ENCODE measurements around the gene CABLES2. TPM values are rescaled to one million over a fixed set of nuclear protein-coding genes. Genes with fewer than 3 reads are reported as not detected.

Gene CABLES2, protein sequence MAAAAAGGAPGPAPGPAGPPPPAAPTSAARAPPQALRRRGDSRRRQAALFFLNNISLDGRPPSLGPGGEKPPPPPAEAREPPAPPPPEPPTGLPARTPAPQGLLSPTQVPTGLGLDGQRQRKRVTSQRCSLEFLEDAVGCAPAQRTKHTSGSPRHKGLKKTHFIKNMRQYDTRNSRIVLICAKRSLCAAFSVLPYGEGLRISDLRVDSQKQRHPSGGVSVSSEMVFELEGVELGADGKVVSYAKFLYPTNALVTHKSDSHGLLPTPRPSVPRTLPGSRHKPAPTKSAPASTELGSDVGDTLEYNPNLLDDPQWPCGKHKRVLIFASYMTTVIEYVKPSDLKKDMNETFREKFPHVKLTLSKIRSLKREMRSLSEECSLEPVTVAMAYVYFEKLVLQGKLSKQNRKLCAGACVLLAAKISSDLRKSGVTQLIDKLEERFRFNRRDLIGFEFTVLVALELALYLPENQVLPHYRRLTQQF
- total RNA-seq, result 10 to 100 TPM; 19.1 to 22.5 TPM

DNA sequence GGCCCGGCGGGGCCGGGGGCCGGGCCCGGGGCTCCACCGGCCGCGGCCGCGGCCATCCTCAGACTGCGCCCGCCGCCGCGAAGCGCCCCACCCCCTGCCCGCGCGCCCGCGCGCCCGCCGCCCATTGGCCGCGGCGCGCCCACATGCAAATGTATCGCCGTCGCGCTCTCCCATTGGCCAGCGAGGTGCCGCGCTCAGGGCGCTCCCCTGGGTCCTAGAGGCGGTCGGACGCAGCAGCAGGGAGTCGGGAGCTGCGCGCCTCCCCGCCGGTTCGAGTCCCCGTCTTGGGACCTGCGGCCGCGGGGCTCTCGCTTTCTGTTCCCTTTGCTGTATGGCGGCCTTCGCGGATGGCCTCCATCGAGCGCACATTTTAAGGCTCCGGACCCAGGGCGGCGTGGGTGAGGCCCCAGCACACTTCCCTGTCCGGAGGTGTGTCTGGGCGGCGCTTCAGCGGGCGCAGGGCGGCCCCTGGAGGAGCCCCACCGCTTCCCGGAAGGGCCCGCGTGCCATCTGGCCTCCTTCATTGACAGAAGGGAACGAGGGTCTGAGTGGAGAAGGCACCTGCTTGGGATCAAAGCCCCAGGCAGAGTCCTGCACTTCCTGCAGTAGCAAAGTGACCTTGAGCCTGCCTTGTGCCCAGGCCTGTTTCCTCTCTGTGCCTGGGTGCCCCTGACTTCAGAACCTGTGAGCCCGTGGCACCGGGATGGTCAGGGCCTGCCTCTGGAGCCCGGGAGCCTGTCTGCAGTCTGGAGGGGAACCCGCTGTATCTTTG is at the start of gene CABLES2:
CABLES2 (minus strand) TSS at position 65 of the 772 bp plus-strand sequence; CDS start at position 56, 9 bp downstream.
- peaks cover 32% of the 10 kb centered on the region for H3K4me1 Mint-ChIP-seq
- H3K36me3 Mint-ChIP-seq (ENCODE audit: low read depth), result peaks cover 2% of the 10 kb centered on the region
- POLR2A ChIA-PET, result no interaction called here
- peak within 1 kb of the TSS; percentile 79 for H3K4me3 Mint-ChIP-seq
- CTCF ChIA-PET, result no interaction called here
- no peaks in the 10 kb centered on the region for H3K27me3 Mint-ChIP-seq
- no peaks in the 10 kb centered on the region for H3K9me3 Mint-ChIP-seq
- peak within 1 kb of the TSS; percentile 93 for H3K27ac Mint-ChIP-seq
- DNase-seq, result peak; percentile 93

DNA sequence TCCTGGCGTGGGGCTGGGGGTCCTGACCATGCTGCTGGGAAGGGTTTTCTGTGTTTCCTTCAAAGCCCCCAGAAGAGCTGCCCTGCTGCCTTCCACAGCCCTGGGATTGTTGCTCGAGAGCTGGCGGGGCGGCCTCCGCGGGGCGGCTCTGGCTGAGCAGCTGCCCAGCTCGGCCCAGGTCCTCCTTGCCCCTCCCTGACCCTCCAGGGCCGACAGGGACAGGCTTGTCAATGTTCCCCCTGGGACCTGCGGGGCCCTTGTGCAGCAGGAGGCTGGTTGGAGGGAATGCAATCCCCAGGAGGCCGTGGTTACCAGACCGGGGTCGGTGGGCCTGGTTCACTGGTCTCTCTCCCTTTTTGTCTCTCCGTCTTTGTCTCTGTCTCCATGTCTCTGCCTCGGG is 48.8 kb upstream of the CABLES2 start:
- no peak for DNase-seq
- Mint-ChIP-seq H3K9me3 (no peaks in the 10 kb centered on the region), H3K27ac (no peak overlapping the region), H3K36me3 (ENCODE audit: low read depth) (no peaks in the 10 kb centered on the region), H3K4me1 (no peaks in the 10 kb centered on the region), H3K27me3 (no peaks in the 10 kb centered on the region), H3K4me3 (no peak overlapping the region)
- CTCF ChIA-PET, result no interaction called here
- POLR2A ChIA-PET, result no interaction called here

DNA sequence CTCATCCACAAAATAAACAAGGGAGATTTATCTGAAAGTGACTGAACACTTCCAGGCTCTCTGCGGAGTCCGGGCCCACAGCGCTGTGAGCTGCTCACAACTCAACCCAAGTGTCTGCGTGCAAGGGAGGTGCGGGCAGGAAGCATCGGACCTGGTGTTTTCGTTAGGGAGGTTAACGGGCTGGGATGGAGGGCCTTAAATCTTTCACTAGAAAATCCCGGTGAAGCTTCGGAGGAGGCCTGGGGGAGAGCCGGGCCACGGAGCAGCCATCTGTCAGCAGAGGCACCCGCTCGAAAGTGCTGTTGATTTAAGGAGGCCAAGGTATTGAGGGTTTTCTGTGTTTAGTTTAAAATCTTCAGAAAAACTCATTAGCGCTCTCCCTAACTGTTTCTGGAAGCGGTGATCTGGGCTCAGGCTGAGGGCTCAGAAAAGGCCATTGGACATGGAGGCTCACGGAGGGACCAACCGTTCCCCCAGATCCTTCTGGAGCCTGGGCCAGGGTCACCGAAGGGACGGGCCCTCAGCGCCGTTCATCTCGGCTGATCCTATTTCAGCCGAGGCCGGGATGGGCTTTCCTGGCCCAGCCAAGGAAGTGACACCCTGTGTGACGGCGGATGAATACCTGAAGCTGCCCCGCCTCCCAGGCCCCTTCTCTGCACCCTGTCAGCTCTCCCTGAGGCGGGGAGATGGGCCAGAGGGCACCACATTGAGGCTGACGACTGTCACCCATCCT is 48.0 kb upstream of the CABLES2 start:
- ChIA-PET CTCF (no interaction called here), POLR2A (no interaction called here)
- no peak overlapping the region for H3K27ac Mint-ChIP-seq
- DNase-seq, result no peak
- no peaks in the 10 kb centered on the region for H3K4me1 Mint-ChIP-seq
- no peaks in the 10 kb centered on the region for H3K27me3 Mint-ChIP-seq
- H3K4me3 Mint-ChIP-seq, result no peak overlapping the region
- H3K9me3 Mint-ChIP-seq, result no peaks in the 10 kb centered on the region
- no peaks in the 10 kb centered on the region for H3K36me3 Mint-ChIP-seq (ENCODE audit: low read depth)

DNA sequence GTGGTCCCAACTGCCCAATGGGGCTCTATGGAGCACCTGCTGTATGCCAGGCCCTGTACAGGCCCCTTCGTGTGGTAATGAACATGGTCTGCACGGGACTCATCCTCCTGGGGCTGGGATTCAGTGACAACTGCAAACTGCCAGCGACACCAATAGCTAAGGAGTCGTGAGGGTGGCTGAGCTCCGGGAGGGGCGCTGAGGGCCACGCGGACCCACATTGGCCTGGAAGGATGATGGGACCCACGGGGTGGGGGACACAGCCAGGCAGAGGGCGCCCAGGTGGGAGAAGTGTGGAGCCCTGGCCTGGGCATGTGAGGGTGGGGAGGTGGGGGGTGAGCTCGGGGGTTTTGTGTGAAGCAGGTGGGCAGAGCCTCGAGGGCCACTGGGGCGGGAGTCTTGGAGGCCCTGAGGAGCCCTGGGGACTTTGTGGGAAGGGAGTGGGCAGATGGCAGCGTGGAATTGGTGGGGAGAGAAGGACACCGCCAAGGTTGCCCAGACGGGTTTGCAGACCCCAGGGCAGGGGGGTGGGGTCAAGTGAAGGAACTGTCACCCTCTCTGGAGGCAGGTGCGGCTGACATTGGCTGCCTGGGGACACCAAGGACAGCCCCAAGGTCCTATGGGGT is 46.2 kb upstream of the CABLES2 start:
- H3K36me3 Mint-ChIP-seq (ENCODE audit: low read depth), result no peaks in the 10 kb centered on the region
- no peaks in the 10 kb centered on the region for H3K4me1 Mint-ChIP-seq
- no peaks in the 10 kb centered on the region for H3K27me3 Mint-ChIP-seq
- POLR2A ChIA-PET, result no interaction called here
- no peaks in the 10 kb centered on the region for H3K9me3 Mint-ChIP-seq
- no peak overlapping the region for H3K4me3 Mint-ChIP-seq
- DNase-seq, result no peak
- CTCF ChIA-PET, result no interaction called here
- H3K27ac Mint-ChIP-seq, result no peak overlapping the region

DNA sequence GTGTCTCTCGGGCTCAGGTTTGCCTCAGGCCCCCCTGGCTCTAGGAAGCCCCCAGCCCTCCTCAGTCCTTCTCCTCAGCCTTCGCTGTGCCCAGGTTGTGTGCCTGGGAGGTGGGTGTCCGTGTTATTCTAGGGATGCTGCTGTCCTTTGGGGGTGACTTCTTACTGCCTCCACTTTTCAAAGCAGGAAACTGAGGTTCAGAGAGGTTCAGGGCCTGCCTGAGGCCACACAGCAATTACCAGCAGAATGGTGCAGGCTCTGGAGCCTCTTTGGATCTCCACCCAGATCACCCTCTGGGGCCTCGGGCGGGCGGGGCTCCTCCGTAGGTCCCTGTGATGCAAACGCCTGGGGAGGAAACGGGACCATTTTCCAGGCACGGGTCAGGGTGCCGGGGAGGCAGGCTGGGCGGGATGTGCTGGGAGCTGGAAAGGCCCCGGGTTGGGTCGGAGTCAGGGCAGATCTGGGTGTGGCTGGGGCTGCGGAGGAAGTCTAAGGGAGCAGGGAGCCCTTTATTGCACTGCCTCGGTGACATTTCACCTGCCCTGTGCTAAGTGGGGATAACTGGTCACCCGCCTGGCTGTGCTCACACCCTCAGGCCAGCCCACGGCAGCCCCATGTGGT is 45.5 kb upstream of the CABLES2 start:
- DNase-seq, result no peak
- Mint-ChIP-seq H3K4me3 (no peak overlapping the region), H3K27me3 (no peaks in the 10 kb centered on the region), H3K36me3 (ENCODE audit: low read depth) (no peaks in the 10 kb centered on the region), H3K4me1 (no peaks in the 10 kb centered on the region), H3K27ac (no peak overlapping the region), H3K9me3 (no peaks in the 10 kb centered on the region)
- CTCF ChIA-PET, result no interaction called here
- POLR2A ChIA-PET, result no interaction called here

DNA sequence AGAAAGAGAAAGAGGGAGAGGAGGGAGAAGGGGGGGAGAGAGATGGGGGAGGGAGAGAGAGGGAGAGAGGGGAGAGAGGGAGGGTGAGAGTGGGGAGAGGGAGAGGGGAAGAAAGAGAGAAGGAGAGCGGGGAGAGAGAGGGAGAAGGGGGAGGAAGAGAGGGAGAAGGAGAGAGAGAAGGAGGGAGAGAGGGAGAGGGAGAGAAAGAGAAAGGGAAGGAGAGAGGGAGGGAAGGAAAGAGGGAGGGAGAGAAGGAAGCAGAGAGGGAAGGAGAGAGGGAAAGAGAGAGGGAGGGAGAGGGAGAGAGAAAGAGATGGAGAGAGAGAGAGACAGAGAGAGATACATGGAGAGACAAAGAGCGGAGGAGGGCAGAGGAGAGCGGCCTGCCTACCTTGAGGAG is 44.9 kb upstream of the CABLES2 start:
- POLR2A ChIA-PET, result no interaction called here

DNA sequence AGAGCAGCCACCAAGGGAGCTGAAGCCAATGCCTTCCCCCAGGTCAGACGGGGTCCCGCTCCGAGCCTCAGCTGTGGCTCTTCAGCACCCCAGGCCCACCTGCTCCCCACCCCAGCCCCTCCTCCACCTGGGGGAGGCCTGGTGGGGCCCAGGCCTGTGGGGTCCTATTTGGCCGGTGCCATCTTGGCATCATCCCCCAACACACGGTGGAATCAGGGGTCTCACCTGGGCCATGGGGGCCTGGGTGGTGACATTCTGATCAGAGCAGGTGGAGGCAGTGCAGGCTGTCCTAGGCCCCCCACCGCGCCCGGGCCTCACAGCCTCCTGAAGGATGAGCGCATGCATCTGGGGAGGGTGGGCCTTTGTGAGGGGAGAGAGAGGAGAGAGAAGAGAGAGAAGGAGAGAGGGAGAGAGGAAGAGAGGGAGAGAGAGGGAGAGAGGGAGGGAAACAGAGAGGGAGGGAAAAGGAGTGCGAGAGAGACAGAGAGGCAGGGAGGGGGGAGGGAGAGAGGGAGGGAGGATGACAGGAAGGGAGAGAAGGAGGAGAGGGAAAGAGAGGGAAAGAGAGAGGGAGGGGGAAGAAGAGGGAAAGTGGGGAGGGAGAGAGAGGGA is 44.2 kb upstream of the CABLES2 start:
- Mint-ChIP-seq H3K4me1 (no peaks in the 10 kb centered on the region), H3K36me3 (ENCODE audit: low read depth) (no peaks in the 10 kb centered on the region), H3K27me3 (no peaks in the 10 kb centered on the region), H3K4me3 (no peak overlapping the region), H3K27ac (no peak overlapping the region), H3K9me3 (no peaks in the 10 kb centered on the region)
- no peak for DNase-seq
- POLR2A ChIA-PET, result no interaction called here
- CTCF ChIA-PET, result no interaction called here

More for the DNA sequence above, 44.9 kb upstream of the CABLES2 start:
- no peaks in the 10 kb centered on the region for H3K36me3 Mint-ChIP-seq (ENCODE audit: low read depth)
- H3K27me3 Mint-ChIP-seq, result no peaks in the 10 kb centered on the region
- CTCF ChIA-PET, result no interaction called here
- H3K9me3 Mint-ChIP-seq, result no peaks in the 10 kb centered on the region
- no peak overlapping the region for H3K4me3 Mint-ChIP-seq
- H3K4me1 Mint-ChIP-seq, result no peaks in the 10 kb centered on the region
- no peak for DNase-seq
- no peak overlapping the region for H3K27ac Mint-ChIP-seq

DNA sequence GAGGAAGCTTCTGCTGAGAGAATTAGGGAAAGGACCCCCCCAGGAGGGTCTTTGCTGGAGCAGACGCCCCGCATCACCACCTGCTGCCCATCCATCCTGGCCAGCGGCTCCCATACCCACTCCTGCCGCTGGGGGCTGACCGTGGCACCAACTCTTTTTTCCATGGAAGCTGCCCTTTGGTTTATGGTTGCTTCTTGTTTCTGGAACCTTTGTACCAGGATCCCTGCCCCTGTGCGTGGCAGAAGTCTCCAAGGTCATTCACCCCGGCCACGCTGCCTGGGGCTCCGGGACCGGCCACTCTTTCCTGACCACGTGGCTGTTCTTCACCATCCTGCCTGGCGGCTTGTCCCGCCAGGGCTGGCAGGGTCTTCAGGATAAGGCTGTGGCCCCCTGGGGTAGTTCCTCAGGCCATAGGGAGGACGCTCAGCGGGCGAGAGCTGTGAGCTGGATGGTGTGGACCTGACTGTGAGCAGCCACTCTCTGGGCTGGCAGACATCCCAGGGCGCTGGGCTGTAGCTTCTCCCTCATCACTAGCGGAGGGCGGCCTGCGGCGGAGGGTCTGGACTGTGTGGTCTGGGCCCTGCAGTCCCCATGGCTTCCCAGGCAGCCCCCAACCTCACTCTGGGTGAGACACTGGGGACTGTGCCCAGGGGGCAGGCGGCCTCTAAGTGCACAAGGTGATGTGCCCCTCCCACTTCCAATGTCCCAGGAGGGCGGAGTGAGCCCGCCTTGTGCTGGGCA is 43.0 kb upstream of the CABLES2 start:
- H3K9me3 Mint-ChIP-seq, result no peaks in the 10 kb centered on the region
- no peaks in the 10 kb centered on the region for H3K36me3 Mint-ChIP-seq (ENCODE audit: low read depth)
- H3K27ac Mint-ChIP-seq, result no peak overlapping the region
- no peaks in the 10 kb centered on the region for H3K4me1 Mint-ChIP-seq
- DNase-seq, result no peak
- POLR2A ChIA-PET, result no interaction called here
- H3K4me3 Mint-ChIP-seq, result no peak overlapping the region
- CTCF ChIA-PET, result no interaction called here
- H3K27me3 Mint-ChIP-seq, result no peaks in the 10 kb centered on the region

DNA sequence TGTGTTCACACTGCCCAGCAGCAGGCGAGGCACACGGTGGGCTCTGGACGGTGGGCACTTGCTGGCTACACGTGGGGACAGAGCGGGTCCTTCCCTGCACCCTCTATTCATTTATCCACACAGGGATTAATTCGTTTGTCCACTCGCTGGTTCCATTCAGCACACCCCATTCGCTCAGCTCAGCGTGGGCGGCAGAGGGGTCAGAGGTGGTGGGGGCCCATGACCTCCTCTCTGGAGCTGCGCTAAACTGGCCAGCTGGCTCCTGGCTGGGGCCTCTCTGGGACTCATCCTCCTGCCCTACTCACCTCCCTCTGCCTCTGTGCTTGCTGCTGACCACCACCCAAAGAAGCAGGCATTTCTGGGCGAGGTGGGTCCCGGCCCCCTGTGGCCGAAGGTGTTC is 41.7 kb upstream of the CABLES2 start:
- no peaks in the 10 kb centered on the region for H3K27me3 Mint-ChIP-seq
- DNase-seq, result no peak
- H3K27ac Mint-ChIP-seq, result no peak overlapping the region
- ChIA-PET CTCF (no interaction called here), POLR2A (no interaction called here)
- no peaks in the 10 kb centered on the region for H3K4me1 Mint-ChIP-seq
- no peak overlapping the region for H3K4me3 Mint-ChIP-seq
- H3K36me3 Mint-ChIP-seq (ENCODE audit: low read depth), result no peaks in the 10 kb centered on the region
- H3K9me3 Mint-ChIP-seq, result no peaks in the 10 kb centered on the region

DNA sequence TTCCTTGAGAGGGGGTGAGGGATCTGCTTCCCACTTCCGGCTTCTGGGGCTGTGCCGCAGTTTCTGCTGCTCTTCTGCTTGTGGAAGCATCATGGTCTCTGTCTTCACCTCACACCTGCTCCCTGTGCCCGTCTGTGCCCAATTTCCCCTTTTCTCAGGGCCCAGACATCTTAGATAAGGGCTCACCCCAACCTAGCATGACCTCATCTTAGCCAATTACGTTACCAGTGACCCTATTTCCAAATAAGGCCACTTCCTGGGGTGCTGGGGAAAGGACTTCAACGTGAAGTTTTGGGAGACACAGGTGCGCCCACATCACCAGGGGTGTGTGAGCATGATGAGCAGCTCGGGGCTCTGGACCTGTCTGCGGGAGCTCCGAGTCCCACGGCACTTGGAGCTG is 41.0 kb upstream of the CABLES2 start:
- H3K4me1 Mint-ChIP-seq, result no peaks in the 10 kb centered on the region
- no peaks in the 10 kb centered on the region for H3K36me3 Mint-ChIP-seq (ENCODE audit: low read depth)
- CTCF ChIA-PET, result no interaction called here
- H3K4me3 Mint-ChIP-seq, result no peak overlapping the region
- POLR2A ChIA-PET, result no interaction called here
- H3K9me3 Mint-ChIP-seq, result no peaks in the 10 kb centered on the region
- no peaks in the 10 kb centered on the region for H3K27me3 Mint-ChIP-seq
- DNase-seq, result no peak
- H3K27ac Mint-ChIP-seq, result no peak overlapping the region

DNA sequence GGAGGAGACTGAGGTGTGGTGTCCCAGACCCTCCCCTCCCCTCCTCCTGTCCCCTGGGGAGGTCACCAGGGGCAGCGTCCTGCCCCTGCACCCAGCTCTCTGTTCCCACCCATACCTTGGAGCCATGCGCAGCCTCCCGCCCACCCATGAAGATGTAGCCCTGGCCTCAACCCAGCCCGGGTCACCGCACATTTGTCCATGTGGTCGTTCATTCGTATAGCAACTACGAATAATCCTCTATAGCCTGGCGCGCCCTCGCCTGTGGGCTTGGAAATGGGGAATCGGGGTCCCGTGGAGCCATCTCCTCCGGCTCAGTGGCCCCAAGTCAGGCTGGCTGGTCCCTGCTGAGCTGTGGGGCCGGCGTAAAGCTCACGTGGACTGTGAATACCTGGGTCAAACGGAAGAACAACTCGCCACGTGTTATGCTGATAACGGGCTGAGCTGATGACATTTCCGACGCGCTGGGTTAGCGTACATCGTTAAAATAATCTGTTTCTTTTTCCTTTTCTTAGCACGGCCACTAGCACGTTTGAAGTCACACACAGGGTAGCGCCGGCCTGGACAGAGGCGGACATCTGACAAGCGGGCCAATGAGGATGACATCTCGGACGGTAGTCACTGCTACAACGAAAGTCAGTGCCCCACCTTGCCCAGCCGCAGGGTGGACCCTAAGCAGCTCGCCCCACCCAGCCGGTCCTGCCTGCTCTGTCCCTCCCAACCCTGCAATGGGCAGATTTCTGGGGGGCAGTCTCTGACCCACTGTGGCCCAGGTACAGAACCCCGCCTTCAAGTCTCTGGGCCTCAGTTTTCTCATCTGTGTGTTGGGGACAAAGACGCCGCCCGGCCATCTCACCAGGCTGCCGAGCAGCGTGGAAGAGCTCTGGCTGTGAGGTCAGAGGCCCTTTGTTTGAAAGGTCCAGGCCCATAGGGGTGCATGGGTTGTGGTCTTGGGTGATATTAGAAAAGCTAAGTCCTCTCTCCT is 40.1 kb upstream of the CABLES2 start:
- Mint-ChIP-seq H3K36me3 (ENCODE audit: low read depth) (no peaks in the 10 kb centered on the region), H3K4me1 (no peaks in the 10 kb centered on the region), H3K9me3 (no peaks in the 10 kb centered on the region), H3K27me3 (no peaks in the 10 kb centered on the region), H3K27ac (no peak overlapping the region), H3K4me3 (no peak overlapping the region)
- CTCF ChIA-PET, result no interaction called here
- POLR2A ChIA-PET, result no interaction called here
- DNase-seq, result no peak

Measured in activated CD4-positive, alpha-beta T cell treated with anti-CD3 and anti-CD28 coated beads, Interleukin-2, amount 10 ng/mL, durations not matched to agents 7 days and 5 days (primary cell).